Karpas-422 (cell line): Measurements from ENCODE around the gene MTAP. TPM values are rescaled to one million over a fixed set of nuclear protein-coding genes. Genes with fewer than 3 reads are reported as not detected.

Experiments
- DNase-seq: peaks from one replicate; pipeline ENCODE4 v3.0.0-alpha.2; 2015
- H2AFZ ChIP-seq: fragments of 200-600 bp; sonication (generic); 2 replicates; pipeline ENCODE4 v1.6.1; 2014; ENCODE audit warnings: antibody characterized with exemption, low read length, mixed read lengths
- H3K27ac ChIP-seq: fragments of 200-600 bp; sonication (generic); 2 replicates; pipeline ENCODE4 v1.5.1; 2014; ENCODE audit warnings: mild to moderate bottlenecking, low read length, moderate library complexity
- H3K27me3 ChIP-seq: fragments of 200-600 bp; sonication (generic); 2 replicates; pipeline ENCODE4 v1.6.1; 2014; ENCODE audit warnings: low read length, mixed read lengths
- H3K36me3 ChIP-seq: fragments of 200-600 bp; sonication (generic); 2 replicates; pipeline ENCODE4 v1.6.1; 2014; ENCODE audit warnings: low read length, mixed read lengths; ENCODE audit not compliant: insufficient read depth
- H3K4me1 ChIP-seq: fragments of 200-600 bp; sonication (generic); 2 replicates; pipeline ENCODE4 v1.6.1; 2014; ENCODE audit warnings: mild to moderate bottlenecking, low read length, mixed read lengths
- H3K4me2 ChIP-seq: fragments of 200-600 bp; sonication (generic); 2 replicates; pipeline ENCODE4 v1.6.1; 2014; ENCODE audit warnings: low read length, low read depth, mild to moderate bottlenecking; ENCODE audit not compliant: poor library complexity, severe bottlenecking
- H3K4me3 ChIP-seq: fragments of 200-600 bp; sonication (generic); 2 replicates; pipeline ENCODE4 v1.5.1; 2014; ENCODE audit warnings: mild to moderate bottlenecking, antibody characterized with exemption, low read length, mixed read lengths
- H3K79me2 ChIP-seq: fragments of 200-600 bp; sonication (generic); 2 replicates; pipeline ENCODE4 v1.6.1; 2014; ENCODE audit warnings: mild to moderate bottlenecking, low read length, mixed read lengths
- H3K9ac ChIP-seq: fragments of 200-600 bp; sonication (generic); 2 replicates; pipeline ENCODE4 v1.6.0; 2014; ENCODE audit warnings: low read length
- H3K9me2 ChIP-seq: fragments of 200-600 bp; sonication (generic), shearing (Covaris generic); replicated peaks from 2 replicates; pipeline ENCODE4 v1.6.0; 2014; ENCODE audit warnings: mild to moderate bottlenecking, low read length, moderate library complexity; ENCODE audit not compliant: insufficient read depth
- H3K9me3 ChIP-seq: fragments of 300-700, 200-600 bp; sonication (generic); 2 replicates; pipeline ENCODE4 v1.6.1; 2014; ENCODE audit warnings: low read length, mixed read lengths
- H4K20me1 ChIP-seq: fragments of 200-600 bp; sonication (generic); 2 replicates; pipeline ENCODE4 v1.6.1; 2014; ENCODE audit warnings: mild to moderate bottlenecking, antibody characterized with exemption, low read length, low read depth; ENCODE audit not compliant: insufficient read depth
- total RNA-seq: library from RNA; depleted of rRNA; stranded (reverse); fragments of >200 nt; shearing (Covaris generic); gene quantifications from 2 replicates; pipeline ENCODE4 v1.2.3, GENCODE V29; 2014; ENCODE audit warnings: low replicate concordance

MTAP gene
- total RNA-seq, 1 experiment from 2014 or later = 38.7 TPM

DNA sequence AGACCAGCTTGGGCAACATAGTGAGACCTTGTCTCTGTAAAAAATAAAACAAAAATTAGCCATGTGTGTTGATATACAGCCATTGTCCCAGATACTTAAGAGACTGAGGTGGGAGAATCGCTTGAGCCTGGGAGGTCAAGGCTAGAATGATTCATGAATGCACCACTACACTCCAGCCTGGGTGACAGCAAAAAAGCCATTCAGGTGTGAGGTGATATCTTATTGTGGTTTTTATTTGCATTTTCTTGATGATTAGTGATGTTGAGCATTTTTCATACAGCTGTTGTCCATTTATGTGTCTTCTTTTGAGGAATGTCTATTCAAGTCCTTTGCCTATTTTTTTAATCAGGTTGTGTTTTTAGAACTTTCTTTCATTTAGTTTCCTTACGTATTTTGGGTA, 23.2 kb downstream of the MTAP start:
- Histone ChIP-seq H3K4me1 (peaks cover 13% of the 10 kb centered on the region), H4K20me1 (peaks cover 14% of the 10 kb centered on the region), H3K79me2 (peaks cover 72% of the 10 kb centered on the region), H3K9ac (no peak overlapping the region), H3K27me3 (no peaks in the 10 kb centered on the region), H3K36me3 (peaks cover 30% of the 10 kb centered on the region; the same call in 1 of the 2 replicates), H3K9me3 (no peaks in the 10 kb centered on the region), H3K27ac (no peak overlapping the region), H3K9me2 (no peaks in the 10 kb centered on the region), H2AFZ (no peak overlapping the region), H3K4me3 (no peak overlapping the region), H3K4me2 (no peak overlapping the region)
- DNase-seq = peak; percentile 55

DNA sequence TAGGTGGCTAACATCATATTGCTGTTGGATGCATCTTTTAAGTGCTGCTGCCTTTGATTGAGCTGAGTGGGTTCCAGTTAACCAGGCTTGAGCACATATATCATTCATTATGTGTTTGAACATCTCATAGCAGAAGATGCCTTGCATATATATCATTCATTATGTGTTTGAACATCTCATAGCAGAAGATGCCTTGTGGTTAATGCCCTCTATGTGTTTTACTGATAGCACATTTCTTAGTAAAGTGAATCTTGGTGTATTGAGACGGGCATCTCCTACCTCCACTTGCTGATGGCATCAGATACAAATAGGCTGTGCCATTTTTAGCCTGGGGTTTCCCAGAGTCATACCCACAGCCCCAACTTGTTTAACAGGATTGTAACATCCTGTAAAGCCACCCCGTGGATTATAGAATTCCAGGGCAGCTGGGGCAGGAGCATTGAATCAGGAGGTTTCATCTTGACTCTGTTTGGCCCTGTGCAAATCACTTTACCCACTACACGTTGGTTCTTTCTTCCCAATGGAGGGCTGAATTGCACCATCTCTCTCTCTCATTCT, 26.5 kb downstream of the MTAP start:
- no peak overlapping the region for H3K27ac ChIP-seq
- no peaks in the 10 kb centered on the region for H3K9me2 ChIP-seq
- H2AFZ ChIP-seq = no peak overlapping the region
- DNase-seq = no peak
- H3K4me3 ChIP-seq = no peak overlapping the region
- peaks cover 92% of the 10 kb centered on the region for H3K79me2 ChIP-seq
- H3K9ac ChIP-seq = no peak overlapping the region
- peaks cover 42% of the 10 kb centered on the region for H3K4me1 ChIP-seq
- peaks cover 57% of the 10 kb centered on the region for H3K36me3 ChIP-seq
- peaks cover 14% of the 10 kb centered on the region for H4K20me1 ChIP-seq
- H3K9me3 ChIP-seq = no peaks in the 10 kb centered on the region
- no peak overlapping the region for H3K4me2 ChIP-seq
- H3K27me3 ChIP-seq = no peaks in the 10 kb centered on the region

DNA sequence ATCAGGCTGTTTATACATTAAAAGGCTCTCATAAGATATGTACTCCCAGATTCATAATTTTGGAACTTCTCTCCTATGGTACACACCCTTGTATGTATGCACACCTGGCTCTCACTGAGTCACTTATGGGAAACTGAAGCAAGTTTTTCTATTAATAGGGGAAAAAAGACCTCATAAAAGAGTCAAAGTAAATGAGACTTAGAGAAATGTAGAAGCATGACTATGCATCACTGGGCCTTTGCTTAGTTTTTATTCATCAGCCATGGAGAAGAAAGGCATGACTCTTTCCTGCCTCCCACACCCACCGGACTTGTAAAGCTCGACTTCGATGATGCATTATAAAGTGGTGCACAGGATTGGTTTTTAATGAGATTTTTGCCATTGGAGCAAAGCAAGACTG, 28.2 kb downstream of the MTAP start:
- H3K36me3 ChIP-seq = peaks cover 72% of the 10 kb centered on the region
- H2AFZ ChIP-seq = no peak overlapping the region
- H4K20me1 ChIP-seq = peaks cover 7% of the 10 kb centered on the region
- no peak overlapping the region for H3K9ac ChIP-seq
- H3K27ac ChIP-seq = no peak overlapping the region
- H3K4me1 ChIP-seq = peaks cover 34% of the 10 kb centered on the region
- H3K27me3 ChIP-seq = no peaks in the 10 kb centered on the region
- H3K9me3 ChIP-seq = no peaks in the 10 kb centered on the region
- no peak overlapping the region for H3K4me2 ChIP-seq
- H3K9me2 ChIP-seq = no peaks in the 10 kb centered on the region
- H3K4me3 ChIP-seq = no peak overlapping the region
- H3K79me2 ChIP-seq = peaks cover 94% of the 10 kb centered on the region
- no peak for DNase-seq

DNA sequence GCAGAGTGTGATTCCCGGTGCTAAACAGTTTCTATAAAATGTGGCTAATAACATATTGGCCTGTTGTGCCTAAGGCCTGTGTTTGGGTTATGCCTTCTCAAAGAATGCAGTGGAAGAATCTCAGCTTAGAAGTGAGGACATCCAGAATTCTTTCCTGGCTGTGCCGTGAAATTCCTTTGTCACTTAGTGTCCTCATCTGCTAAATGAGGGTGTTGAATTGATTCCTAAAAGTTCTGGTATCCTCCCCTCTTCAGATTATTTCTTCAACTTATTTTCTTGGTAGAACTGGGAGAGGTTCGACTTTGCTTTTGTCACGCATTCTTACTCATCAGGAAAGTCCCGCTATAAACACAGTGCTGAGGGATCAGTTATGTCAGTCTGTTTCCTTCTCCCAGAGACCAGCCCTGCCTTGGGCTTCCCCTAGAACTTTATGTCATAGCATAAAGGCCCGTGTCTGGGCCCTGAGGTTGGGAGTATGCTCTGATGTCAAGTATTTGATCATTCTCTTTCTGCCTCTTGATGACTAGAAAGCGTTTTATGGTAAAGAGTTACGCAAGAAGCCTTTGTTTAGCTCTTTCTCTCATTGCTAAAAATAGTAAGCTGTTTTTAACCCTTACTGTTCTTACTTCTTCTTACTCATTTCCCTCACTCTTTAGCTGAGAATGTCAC, 29.5 kb downstream of the MTAP start:
- no peak for DNase-seq

DNA sequence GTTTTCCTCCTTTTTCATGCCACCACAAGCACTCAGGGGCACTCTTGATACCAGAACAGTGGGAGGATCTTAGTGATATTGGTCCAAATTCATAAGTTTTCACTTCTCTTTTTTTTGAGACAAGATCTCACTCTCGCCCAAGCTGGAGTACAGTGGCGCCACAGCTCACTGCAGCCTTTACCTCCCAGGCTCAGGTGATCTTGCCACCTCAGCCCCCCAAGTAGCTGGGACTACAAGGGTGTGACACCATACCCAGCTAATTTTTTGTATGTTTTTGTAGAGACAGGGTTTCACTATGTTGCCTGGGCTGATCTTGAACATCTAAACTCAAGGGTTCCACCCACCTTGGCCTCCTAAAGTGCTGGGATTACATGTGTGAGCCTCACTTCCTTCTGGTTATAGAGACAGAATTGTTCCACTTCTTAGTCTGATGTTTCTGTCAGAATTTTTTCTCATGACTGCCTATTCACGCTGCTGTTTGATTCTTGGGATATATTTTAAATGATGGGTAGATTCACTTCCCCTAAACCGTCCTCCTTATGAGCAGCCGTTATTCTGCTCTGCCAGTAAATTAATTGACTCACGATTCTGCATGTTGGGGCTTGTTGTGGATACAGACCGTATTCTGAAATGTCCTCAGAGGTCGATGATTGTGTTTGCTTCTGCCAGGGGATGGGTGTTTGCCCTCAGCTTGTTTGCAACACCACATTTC, 30.8 kb downstream of the MTAP start:
- Histone ChIP-seq H3K9me2 (no peaks in the 10 kb centered on the region), H3K9me3 (no peaks in the 10 kb centered on the region), H3K27me3 (no peaks in the 10 kb centered on the region), H3K36me3 (peaks cover 86% of the 10 kb centered on the region), H3K4me3 (no peak overlapping the region), H4K20me1 (no peaks in the 10 kb centered on the region), H3K79me2 (peaks cover 95% of the 10 kb centered on the region), H3K27ac (peak overlapping the region; percentile 31), H3K4me2 (no peak overlapping the region), H3K4me1 (peaks cover 37% of the 10 kb centered on the region), H3K9ac (no peak overlapping the region), H2AFZ (no peak overlapping the region)
- peak; percentile 65 for DNase-seq

More for the DNA sequence above, 29.5 kb downstream of the MTAP start:
- H3K27ac ChIP-seq = 0 out of 2 replicates have a peak overlapping the region, but pooled peaks have one; percentile 7
- no peaks in the 10 kb centered on the region for H3K9me2 ChIP-seq
- no peaks in the 10 kb centered on the region for H3K9me3 ChIP-seq
- no peaks in the 10 kb centered on the region for H3K27me3 ChIP-seq
- no peak overlapping the region for H3K9ac ChIP-seq
- H3K79me2 ChIP-seq = peaks cover 95% of the 10 kb centered on the region
- H3K4me3 ChIP-seq = no peak overlapping the region
- H3K4me2 ChIP-seq = no peak overlapping the region
- H3K36me3 ChIP-seq = peaks cover 83% of the 10 kb centered on the region
- H2AFZ ChIP-seq = no peak overlapping the region
- H4K20me1 ChIP-seq = no peaks in the 10 kb centered on the region
- H3K4me1 ChIP-seq = peaks cover 30% of the 10 kb centered on the region

DNA sequence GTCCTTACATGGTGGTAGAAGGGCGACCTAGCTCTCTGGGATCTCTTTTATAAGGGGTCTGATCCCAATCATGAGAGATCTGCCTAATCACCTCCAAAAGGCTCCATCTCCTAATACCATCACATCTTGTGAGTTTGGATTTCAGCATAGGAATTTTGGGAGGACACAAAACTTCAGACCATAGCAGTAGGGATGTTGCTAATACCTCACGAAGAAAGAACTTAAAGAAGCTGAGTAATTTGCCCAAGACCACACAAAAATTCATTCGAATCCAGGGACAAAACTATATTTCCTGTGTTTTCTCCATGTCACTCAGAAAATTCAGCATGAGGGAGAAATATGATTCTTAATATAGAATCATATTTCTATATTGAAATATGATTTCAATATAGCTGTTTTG, 32.7 kb downstream of the MTAP start:
- Histone ChIP-seq H3K4me1 (peaks cover 37% of the 10 kb centered on the region), H3K9ac (no peak overlapping the region), H4K20me1 (no peaks in the 10 kb centered on the region), H3K36me3 (peaks cover 89% of the 10 kb centered on the region), H3K9me3 (no peaks in the 10 kb centered on the region), H3K4me3 (no peak overlapping the region), H2AFZ (no peak overlapping the region), H3K27ac (no peak overlapping the region), H3K9me2 (no peaks in the 10 kb centered on the region), H3K79me2 (peaks cover 89% of the 10 kb centered on the region), H3K4me2 (no peak overlapping the region), H3K27me3 (no peaks in the 10 kb centered on the region)
- no peak for DNase-seq

DNA sequence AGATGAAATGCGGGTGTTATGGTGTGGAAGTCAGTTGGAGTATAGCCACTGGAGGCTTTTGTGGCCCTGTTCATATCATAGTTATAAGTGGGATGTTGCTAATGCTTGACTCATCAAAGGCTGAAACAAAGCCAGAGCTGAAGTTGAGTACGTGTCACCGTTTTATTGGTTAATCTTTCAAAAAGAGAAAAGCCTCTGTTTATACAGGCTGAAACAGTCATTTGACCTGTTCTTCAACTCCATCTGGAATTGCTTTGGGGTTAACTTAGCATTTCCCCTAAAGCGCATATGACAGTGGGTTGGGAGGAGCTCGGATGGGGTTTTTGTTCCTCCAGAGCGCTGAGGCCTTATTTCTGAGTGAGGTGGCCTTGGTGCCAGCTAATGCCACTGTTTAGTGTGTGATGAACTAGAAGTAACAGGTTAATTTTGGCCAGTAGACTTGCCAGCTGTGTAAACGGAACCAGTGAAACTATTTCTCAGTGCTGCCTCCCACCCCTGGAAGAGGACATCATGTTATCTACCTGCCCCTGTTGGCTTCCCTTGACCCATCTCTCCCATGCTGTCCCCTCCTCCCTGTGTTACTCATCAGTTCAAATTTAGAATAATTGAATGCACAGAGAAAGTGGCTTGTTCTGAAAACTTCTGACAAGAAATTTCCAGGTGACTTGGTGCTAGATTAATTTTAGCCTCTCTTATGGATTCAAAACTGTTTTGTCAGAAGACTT, 34.2 kb downstream of the MTAP start:
- H3K27ac ChIP-seq = no peak overlapping the region
- H3K4me2 ChIP-seq = no peak overlapping the region
- H3K36me3 ChIP-seq = peaks cover 90% of the 10 kb centered on the region
- no peaks in the 10 kb centered on the region for H3K9me3 ChIP-seq
- H4K20me1 ChIP-seq = no peaks in the 10 kb centered on the region
- no peak for DNase-seq
- no peak overlapping the region for H3K9ac ChIP-seq
- no peaks in the 10 kb centered on the region for H3K27me3 ChIP-seq
- H3K4me3 ChIP-seq = no peak overlapping the region
- H3K9me2 ChIP-seq = no peaks in the 10 kb centered on the region
- H3K4me1 ChIP-seq = peaks cover 27% of the 10 kb centered on the region
- peaks cover 74% of the 10 kb centered on the region for H3K79me2 ChIP-seq
- no peak overlapping the region for H2AFZ ChIP-seq

DNA sequence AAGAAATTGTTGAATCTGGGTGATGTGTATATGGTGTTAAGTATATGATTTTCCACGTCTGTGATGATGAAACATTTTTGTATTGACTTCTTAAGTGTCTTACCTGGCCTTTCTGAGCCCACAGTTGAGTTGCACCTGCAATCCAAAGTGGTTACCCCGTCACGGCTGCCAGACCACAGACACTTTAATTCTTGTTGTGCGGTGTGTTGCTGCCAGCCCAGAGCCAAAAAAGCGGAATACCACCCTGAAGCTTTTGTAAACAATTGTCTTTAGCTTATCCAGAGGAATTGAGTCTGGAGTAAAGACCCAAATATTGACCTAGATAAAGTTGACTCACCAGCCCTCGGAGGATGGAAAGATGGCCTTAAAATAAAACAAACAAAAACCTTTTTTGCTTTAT, 35.1 kb downstream of the MTAP start:
- no peak overlapping the region for H3K27ac ChIP-seq
- H2AFZ ChIP-seq = no peak overlapping the region
- H3K4me2 ChIP-seq = no peak overlapping the region
- H3K9me2 ChIP-seq = no peaks in the 10 kb centered on the region
- no peaks in the 10 kb centered on the region for H4K20me1 ChIP-seq
- no peak overlapping the region for H3K4me3 ChIP-seq
- peaks cover 69% of the 10 kb centered on the region for H3K79me2 ChIP-seq
- no peaks in the 10 kb centered on the region for H3K9me3 ChIP-seq
- no peaks in the 10 kb centered on the region for H3K27me3 ChIP-seq
- peaks cover 85% of the 10 kb centered on the region for H3K36me3 ChIP-seq
- peaks cover 18% of the 10 kb centered on the region for H3K4me1 ChIP-seq
- DNase-seq = no peak
- no peak overlapping the region for H3K9ac ChIP-seq
